NCI-H2227 (cell line): Measurements from ENCODE around the gene PEX10.
"Not testable (repeated sequence)": the region's sequence is repeated elsewhere in the genome, so short reads cannot be mapped to it uniquely, and the experiment has no call there.

ENCODE experiments used
- DNase-seq: peaks from one replicate; lab custom pipeline; 2025; ENCODE audit not compliant: unreplicated experiment; lab: John Stamatoyannopoulos, UW

The PEX10 gene

GRCh38 chr1:2412395-2412772 is at the start of gene PEX10:
Gene PEX10 (minus strand): TSS chr1:2412564. CDS start chr1:2412502, 62 bp downstream.
- peak; percentile 99 for DNase-seq

- no peak for DNase-seq
These were observed 48.8 kb upstream of the PEX10 start for GRCh38 chr1:2460996-2461751.

GRCh38 chr1:2460203-2460602 is 47.8 kb upstream of the PEX10 start:
- DNase-seq = no peak

GRCh38 chr1:2459757-2460156 is 47.4 kb upstream of the PEX10 start:
- DNase-seq = no peak

GRCh38 chr1:2459102-2459753 is 46.9 kb upstream of the PEX10 start:
- DNase-seq = not testable (repeated sequence)

- no peak for DNase-seq
These were observed 46.3 kb upstream of the PEX10 start for GRCh38 chr1:2458687-2459086.

GRCh38 chr1:2457444-2457843 is 45.1 kb upstream of the PEX10 start:
- no peak for DNase-seq

GRCh38 chr1:2455757-2456156 is 43.4 kb upstream of the PEX10 start:
- DNase-seq = no peak

GRCh38 chr1:2454227-2454626 is 41.9 kb upstream of the PEX10 start:
- DNase-seq = no peak

GRCh38 chr1:2452932-2453315 is 40.6 kb upstream of the PEX10 start:
- no peak for DNase-seq

- DNase-seq = no peak
These were observed 40.0 kb upstream of the PEX10 start for GRCh38 chr1:2452201-2452931.

- no peak for DNase-seq
These were observed 39.4 kb upstream of the PEX10 start for GRCh38 chr1:2451741-2452140.

- DNase-seq = no peak
These were observed 37.5 kb upstream of the PEX10 start for GRCh38 chr1:2449636-2450454.

- DNase-seq = no peak
These were observed 35.7 kb upstream of the PEX10 start for GRCh38 chr1:2448098-2448445.

- DNase-seq = no peak
These were observed 35.1 kb upstream of the PEX10 start for GRCh38 chr1:2447276-2448097.

GRCh38 chr1:2446861-2447260 is 34.5 kb upstream of the PEX10 start:
- DNase-seq = no peak

GRCh38 chr1:2446394-2446793 is 34.0 kb upstream of the PEX10 start:
- peak; percentile 42 for DNase-seq

- DNase-seq = no peak
These were observed 33.5 kb upstream of the PEX10 start for GRCh38 chr1:2445823-2446215.

- no peak for DNase-seq
These were observed 32.9 kb upstream of the PEX10 start for GRCh38 chr1:2445162-2445822.

GRCh38 chr1:2444138-2444591 is 31.8 kb upstream of the PEX10 start:
- no peak for DNase-seq
